Activated T-helper 2 cell treated with anti-CD3 and anti-CD28 coated beads, Interferon-gamma antibody, Interleukin-2, Interleukin-4, amounts not matched to agents 10 μg/mL and 5 μg/mL and 100 μg/mL, durations not matched to agents 14 hours and 24 hours and 36 hours (primary cell): ENCODE results near the gene PMM1. TPM values are rescaled to one million over a fixed set of nuclear protein-coding genes. Genes with fewer than 3 reads are reported as not detected.
A peak's percentile ranks its signal among the peaks of the same experiment; 100 is the strongest.
"Not testable (repeated sequence)": the region's sequence is repeated elsewhere in the genome, so short reads cannot be mapped to it uniquely, and the experiment has no call there.

ENCODE experiments used
- DNase-seq: peaks from one replicate; pipeline ENCODE4 v3.0.0; 2021; ENCODE audit warnings: low spot score
- H3K27ac Mint-ChIP-seq: one replicate; pipeline ENCODE4 v1.8.0; 2021; ENCODE audit warnings: mixed read lengths
- H3K27me3 Mint-ChIP-seq: one replicate; pipeline ENCODE4 v1.8.0; 2021; ENCODE audit warnings: low read depth, mixed read lengths
- H3K36me3 Mint-ChIP-seq: one replicate; pipeline ENCODE4 v1.8.0; 2021; ENCODE audit warnings: low read depth, mixed read lengths
- H3K4me1 Mint-ChIP-seq: one replicate; pipeline ENCODE4 v1.8.0; 2021; ENCODE audit warnings: low read depth, mixed read lengths
- H3K4me3 Mint-ChIP-seq: one replicate; pipeline ENCODE4 v1.8.0; 2021; ENCODE audit warnings: low read depth, mild to moderate bottlenecking, moderate library complexity, mixed read lengths
- H3K9me3 Mint-ChIP-seq: one replicate; pipeline ENCODE4 v1.8.0; 2021; ENCODE audit warnings: mixed read lengths
- intact Hi-C: fragments of 100-400 bp; cut with micrococcal nuclease; formaldehyde crosslinking; loops from one replicate; pipeline ENCODE4 v1.15.1; 2023
- total RNA-seq: library from RNA; stranded (reverse); gene quantifications from 2 replicates; pipeline ENCODE4 v1.2.3, GENCODE V29; 2022

The PMM1 gene
- total RNA-seq, 1 donor from 2014 or later: 23.4 TPM

DNA sequence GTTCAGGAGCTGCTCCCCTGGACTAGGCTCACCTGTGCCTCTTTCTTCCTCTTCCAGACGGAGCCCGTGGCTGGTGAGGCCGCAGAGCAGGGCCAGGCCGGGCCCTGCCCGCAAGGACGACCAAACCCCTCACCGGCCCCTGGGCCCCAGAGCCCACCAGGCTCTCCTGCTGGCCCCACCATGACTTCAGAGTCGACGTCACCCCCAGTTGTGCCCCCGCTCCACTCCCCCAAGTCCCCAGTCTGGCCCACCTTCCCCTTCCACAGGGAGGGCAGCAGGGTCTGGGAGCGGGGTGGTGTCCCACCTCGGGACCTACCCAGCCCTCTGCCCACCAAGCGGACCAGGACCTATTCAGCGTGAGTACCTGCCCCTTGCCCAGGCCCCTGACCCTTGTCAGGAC is 17.9 kb downstream of the PMM1 start:
- intact Hi-C loops: no loop called here
- Mint-ChIP-seq H3K27me3 (no peaks in the 10 kb centered on the region), H3K9me3 (no peaks in the 10 kb centered on the region), H3K4me1 (no peaks in the 10 kb centered on the region), H3K36me3 (peaks cover 2% of the 10 kb centered on the region), H3K27ac (no peak overlapping the region), H3K4me3 (no peak overlapping the region)
- no peak for DNase-seq

DNA sequence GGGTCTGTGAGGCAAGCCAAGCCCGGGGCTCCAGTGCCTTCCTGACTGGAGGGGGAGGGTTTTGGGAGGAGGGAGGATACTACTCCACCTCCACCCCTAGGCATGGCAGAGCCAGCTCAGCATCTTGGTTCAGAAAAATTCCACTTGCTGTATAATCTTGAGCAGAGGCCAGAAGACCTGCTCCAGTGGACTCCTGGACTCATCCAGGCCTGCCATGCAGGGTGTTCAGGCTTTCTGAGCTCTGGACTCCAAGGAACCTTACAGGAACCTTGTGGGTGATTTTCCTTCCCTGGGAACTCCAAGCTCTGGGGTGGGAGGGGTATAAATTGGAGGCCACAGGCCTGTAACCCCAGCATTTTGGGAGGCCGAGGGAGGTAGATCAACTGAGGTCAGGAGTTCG is 19.4 kb downstream of the PMM1 start:
- H3K9me3 Mint-ChIP-seq: no peaks in the 10 kb centered on the region
- H3K4me1 Mint-ChIP-seq: peaks cover 2% of the 10 kb centered on the region
- no peak for DNase-seq
- no peak overlapping the region for H3K4me3 Mint-ChIP-seq
- peaks cover 2% of the 10 kb centered on the region for H3K27me3 Mint-ChIP-seq
- no peak overlapping the region for H3K27ac Mint-ChIP-seq
- H3K36me3 Mint-ChIP-seq: no peaks in the 10 kb centered on the region
- intact Hi-C loops: no loop called here

DNA sequence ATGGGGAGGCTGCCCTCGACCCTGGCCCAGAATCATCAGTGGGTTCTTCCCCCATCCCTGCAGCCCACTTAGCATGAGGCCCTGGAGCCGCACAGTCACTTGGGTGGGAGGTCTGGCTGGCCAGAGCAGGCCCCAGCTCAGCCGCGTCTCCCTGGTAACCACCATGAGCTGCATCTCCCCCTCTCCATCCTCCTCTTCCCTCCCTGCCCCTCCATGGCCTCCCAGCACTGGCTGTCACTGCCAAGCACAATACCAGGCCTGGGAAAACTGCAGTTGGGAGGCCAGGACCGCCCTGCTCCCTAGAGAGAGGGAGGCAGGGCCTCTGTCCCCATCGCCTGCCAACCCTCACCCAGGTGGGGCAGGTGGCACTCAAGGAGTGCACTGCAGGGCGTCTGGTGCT is 20.8 kb downstream of the PMM1 start:
- no peak for DNase-seq
- Mint-ChIP-seq H3K36me3 (no peaks in the 10 kb centered on the region), H3K27me3 (peaks cover 2% of the 10 kb centered on the region), H3K27ac (no peak overlapping the region), H3K4me3 (no peak overlapping the region), H3K4me1 (peaks cover 2% of the 10 kb centered on the region), H3K9me3 (no peaks in the 10 kb centered on the region)
- intact Hi-C loops: no loop called here

DNA sequence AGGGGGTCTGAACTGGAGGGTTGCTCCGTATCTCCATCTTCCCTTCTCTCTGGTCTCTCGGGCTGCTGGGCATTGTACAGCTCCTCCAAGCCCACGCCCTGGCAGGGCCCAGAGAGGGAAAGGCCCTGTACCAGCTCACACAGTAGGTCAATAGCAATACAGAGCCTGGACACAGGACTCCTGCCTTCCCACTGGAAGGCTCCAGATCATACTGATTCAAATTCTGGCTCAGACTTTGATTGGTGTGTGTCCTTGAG is 22.2 kb downstream of the PMM1 start:
- Mint-ChIP-seq H3K9me3 (no peaks in the 10 kb centered on the region), H3K27me3 (peaks cover 6% of the 10 kb centered on the region), H3K27ac (no peak overlapping the region), H3K4me3 (no peak overlapping the region), H3K4me1 (peaks cover 2% of the 10 kb centered on the region), H3K36me3 (no peaks in the 10 kb centered on the region)
- intact Hi-C loops: no loop called here
- no peak for DNase-seq

DNA sequence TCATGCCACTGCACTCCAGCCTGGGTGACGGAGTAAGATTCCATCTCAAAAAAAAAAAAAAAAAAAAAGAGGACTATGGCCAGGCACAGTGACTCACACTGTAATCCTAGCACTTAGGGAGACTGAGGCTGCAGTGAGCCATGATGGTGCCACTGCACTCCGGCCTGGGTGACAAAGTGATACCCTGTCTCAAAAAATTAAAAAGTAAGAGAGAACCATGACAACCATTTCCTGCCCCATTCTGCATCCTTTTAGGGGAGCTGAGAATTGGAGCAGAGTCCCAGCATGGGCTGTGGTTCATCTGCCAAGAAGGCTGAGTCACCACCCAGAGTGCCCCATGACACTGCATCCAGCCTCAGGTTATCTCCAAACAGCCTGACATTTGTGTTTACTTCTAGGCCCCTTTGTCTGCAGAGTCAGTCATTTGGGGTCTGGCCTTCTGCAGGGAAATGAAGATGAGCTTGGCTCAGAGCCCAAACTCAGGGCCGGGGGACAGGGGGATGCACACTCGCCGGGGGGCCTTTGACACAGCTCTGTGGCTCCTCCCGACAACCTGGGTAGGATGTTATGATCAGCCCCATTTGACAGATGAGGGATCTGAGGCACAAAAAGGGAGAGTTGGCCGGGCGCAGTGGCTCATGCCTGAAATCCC is 24.1 kb downstream of the PMM1 start:
- Mint-ChIP-seq H3K4me1 (peaks cover 2% of the 10 kb centered on the region), H3K9me3 (no peaks in the 10 kb centered on the region), H3K27ac (peak overlapping the region; percentile 15), H3K27me3 (peaks cover 15% of the 10 kb centered on the region), H3K36me3 (no peaks in the 10 kb centered on the region), H3K4me3 (no peak overlapping the region)
- intact Hi-C loops: no loop called here
- no peak for DNase-seq

DNA sequence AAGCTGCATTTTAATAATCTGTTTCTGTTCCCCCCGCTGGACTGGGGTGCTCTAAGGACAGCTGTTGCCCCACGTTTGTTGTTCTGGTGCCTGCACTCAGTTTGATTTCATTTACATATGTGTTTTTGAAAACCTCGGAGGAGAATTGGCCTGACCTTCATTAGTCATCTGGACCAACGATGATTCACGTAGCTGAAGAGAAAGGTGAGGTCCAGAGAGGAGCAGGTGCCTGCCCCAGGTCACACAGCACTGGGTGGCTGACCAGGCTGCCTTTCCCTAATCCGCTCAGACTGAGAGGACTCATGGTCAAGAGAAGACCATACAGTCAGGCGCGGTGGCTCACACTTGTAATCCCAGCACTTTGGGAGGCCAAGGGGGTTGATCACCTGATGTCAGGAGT is 25.1 kb downstream of the PMM1 start:
- no peak overlapping the region for H3K4me3 Mint-ChIP-seq
- no peak for DNase-seq
- H3K4me1 Mint-ChIP-seq: peaks cover 2% of the 10 kb centered on the region
- intact Hi-C loops: no loop called here
- H3K27ac Mint-ChIP-seq: no peak overlapping the region
- H3K27me3 Mint-ChIP-seq: peaks cover 22% of the 10 kb centered on the region
- no peaks in the 10 kb centered on the region for H3K36me3 Mint-ChIP-seq
- no peaks in the 10 kb centered on the region for H3K9me3 Mint-ChIP-seq

DNA sequence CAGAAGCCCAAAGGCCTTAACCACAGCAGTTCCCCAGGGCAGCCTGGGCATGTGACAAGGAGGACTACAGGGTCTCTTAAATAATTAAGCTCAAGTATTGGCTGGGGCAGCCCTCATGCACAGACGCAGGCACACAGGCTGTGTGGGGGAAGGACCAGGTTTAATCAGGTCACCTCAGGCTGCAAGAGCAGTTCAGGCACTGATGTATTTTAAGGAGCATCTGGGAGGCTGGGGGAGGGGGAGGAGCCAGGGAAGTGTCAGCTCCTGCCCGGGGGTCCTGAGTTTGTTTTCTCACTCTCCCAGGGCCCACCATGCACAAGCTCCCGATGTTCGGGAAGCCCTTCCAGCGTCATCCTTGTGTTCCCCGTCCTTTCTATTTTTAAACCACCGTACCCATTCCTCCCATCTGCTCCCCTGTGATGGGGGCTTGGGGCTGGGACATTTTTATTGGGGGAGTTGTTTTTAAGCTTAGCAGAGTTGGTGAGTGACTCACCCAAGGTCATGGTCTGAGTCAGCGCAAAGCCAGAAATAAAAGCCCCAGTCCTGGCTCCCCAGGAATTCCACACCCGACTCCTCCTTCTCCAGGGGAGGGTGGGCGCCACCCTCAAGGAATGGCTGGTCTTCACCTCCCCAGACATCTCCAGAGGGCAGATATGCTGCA is 26.5 kb downstream of the PMM1 start:
- DNase-seq: no peak
- Mint-ChIP-seq H3K27me3 (peaks cover 22% of the 10 kb centered on the region), H3K4me1 (peaks cover 2% of the 10 kb centered on the region), H3K27ac (no peak overlapping the region), H3K36me3 (no peaks in the 10 kb centered on the region), H3K9me3 (no peaks in the 10 kb centered on the region), H3K4me3 (no peak overlapping the region)
- intact Hi-C loops: no loop called here

DNA sequence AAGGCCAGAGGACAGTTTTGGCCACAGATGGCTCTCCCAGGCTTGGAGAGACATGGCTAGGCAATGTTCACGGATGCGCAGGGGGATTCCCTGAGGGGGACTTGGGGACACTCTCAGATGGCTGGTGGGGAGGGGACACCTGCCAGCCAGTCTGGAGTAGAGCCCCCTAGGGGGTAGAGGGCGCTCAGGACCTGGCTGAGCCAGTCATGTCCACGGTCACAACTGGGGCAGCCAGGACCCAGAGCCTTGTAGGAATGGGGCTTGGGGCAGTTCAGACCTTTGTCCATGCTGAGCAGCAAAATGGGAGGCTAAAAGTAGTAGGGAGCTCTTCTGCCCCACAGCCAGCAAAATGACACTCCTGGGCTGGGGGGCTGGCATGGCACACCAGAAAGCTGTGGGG is 27.2 kb downstream of the PMM1 start:
- no peak overlapping the region for H3K4me3 Mint-ChIP-seq
- peaks cover 22% of the 10 kb centered on the region for H3K27me3 Mint-ChIP-seq
- H3K27ac Mint-ChIP-seq: no peak overlapping the region
- intact Hi-C loops: no loop called here
- H3K4me1 Mint-ChIP-seq: peaks cover 2% of the 10 kb centered on the region
- H3K36me3 Mint-ChIP-seq: no peaks in the 10 kb centered on the region
- H3K9me3 Mint-ChIP-seq: no peaks in the 10 kb centered on the region
- no peak for DNase-seq

DNA sequence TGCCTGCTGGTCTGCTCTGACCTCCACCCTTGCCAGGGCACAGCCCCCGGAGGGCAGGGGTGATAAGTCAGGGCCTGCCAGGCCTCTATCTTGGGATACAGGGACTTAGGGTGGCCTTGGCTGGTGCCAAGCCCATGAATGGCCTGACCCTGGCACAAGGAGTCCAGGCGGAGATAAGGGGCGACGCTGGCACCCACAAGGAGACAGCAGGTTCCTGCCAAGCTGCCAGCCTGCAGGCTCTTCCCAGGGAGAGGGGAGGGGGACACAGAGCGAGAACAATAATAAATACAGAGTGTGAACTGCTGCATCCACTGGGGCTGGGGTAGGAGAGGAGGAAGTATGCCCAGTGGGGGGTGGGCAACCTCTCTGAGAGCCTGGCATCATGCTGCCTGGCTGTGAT is 27.9 kb downstream of the PMM1 start:
- peaks cover 22% of the 10 kb centered on the region for H3K27me3 Mint-ChIP-seq
- intact Hi-C loops: no loop called here

DNA sequence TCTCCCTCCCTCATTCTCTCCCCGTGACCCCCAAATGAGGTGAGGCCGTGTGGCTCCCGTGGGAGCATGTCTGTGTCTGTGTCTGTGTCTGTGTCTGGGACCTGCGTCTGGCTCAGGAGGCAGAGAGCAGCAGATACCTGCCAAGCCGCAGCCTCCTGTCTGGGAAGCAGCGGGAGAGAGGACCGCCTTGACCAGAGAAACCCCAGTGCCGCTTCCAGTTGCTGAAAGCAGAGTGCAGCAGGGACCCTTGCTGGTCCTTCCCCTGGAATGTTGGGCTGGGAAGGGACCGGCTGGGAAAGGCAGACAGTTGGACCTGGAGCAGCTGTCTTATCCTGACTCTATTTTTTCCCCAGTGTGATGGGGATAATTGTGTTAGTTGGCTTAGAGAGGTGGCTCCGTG is 28.3 kb downstream of the PMM1 start:
- Mint-ChIP-seq H3K36me3 (no peaks in the 10 kb centered on the region), H3K27me3 (peaks cover 23% of the 10 kb centered on the region), H3K9me3 (no peaks in the 10 kb centered on the region), H3K4me1 (peaks cover 5% of the 10 kb centered on the region), H3K4me3 (no peak overlapping the region), H3K27ac (no peak overlapping the region)
- no peak for DNase-seq
- intact Hi-C loops: no loop called here

More for the DNA sequence above, 27.9 kb downstream of the PMM1 start:
- Mint-ChIP-seq H3K36me3 (no peaks in the 10 kb centered on the region), H3K27ac (no peak overlapping the region), H3K4me1 (peaks cover 5% of the 10 kb centered on the region), H3K4me3 (no peak overlapping the region), H3K9me3 (no peaks in the 10 kb centered on the region)
- no peak for DNase-seq

DNA sequence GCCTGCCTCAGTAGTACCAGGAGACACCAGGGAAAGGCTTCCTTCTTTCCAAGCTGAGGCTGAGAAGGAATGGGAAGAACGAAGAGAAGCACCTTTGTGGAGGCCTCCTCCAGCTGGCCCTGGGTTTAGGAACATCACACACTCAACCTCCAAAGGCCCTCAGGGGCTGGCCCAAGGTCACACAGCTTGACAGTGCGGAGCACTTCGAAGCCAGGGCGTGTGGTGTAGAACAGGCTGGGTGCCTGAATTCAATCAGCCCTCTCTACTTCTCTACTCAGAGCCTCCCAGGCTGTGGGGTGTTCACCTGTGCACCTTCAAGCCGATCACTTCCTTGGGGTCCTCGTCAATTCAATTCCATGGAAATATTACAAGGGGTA is 29.6 kb downstream of the PMM1 start:
- peaks cover 23% of the 10 kb centered on the region for H3K27me3 Mint-ChIP-seq
- peaks cover 2% of the 10 kb centered on the region for H3K4me1 Mint-ChIP-seq
- no peaks in the 10 kb centered on the region for H3K36me3 Mint-ChIP-seq
- H3K9me3 Mint-ChIP-seq: no peaks in the 10 kb centered on the region
- no peak overlapping the region for H3K27ac Mint-ChIP-seq
- intact Hi-C loops: no loop called here
- no peak for DNase-seq
- no peak overlapping the region for H3K4me3 Mint-ChIP-seq

DNA sequence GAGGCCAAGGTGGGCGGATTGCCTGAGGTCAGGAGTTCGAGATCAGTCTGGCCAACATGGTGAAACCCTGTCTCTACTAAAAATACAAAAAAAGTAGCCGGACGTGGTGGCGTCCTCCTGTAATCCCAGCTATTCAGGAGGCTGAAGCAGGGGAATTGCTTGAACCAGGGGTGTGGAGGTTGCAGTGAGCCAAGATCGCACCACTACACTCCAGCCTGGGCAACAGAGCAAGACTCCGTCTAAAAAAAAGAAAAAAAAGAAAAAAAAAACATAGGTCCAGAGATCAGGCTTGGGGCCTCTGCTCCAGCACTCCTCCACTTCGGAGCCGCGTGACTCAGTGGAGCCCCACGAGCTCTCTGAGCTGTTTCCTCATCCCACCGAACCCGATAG is 31.4 kb downstream of the PMM1 start:
- DNase-seq, intact Hi-C loops, H3K36me3 Mint-ChIP-seq, H3K4me1 Mint-ChIP-seq, H3K27ac Mint-ChIP-seq, H3K4me3 Mint-ChIP-seq, H3K9me3 Mint-ChIP-seq: not testable (repeated sequence)
- peaks cover 26% of the 10 kb centered on the region for H3K27me3 Mint-ChIP-seq

DNA sequence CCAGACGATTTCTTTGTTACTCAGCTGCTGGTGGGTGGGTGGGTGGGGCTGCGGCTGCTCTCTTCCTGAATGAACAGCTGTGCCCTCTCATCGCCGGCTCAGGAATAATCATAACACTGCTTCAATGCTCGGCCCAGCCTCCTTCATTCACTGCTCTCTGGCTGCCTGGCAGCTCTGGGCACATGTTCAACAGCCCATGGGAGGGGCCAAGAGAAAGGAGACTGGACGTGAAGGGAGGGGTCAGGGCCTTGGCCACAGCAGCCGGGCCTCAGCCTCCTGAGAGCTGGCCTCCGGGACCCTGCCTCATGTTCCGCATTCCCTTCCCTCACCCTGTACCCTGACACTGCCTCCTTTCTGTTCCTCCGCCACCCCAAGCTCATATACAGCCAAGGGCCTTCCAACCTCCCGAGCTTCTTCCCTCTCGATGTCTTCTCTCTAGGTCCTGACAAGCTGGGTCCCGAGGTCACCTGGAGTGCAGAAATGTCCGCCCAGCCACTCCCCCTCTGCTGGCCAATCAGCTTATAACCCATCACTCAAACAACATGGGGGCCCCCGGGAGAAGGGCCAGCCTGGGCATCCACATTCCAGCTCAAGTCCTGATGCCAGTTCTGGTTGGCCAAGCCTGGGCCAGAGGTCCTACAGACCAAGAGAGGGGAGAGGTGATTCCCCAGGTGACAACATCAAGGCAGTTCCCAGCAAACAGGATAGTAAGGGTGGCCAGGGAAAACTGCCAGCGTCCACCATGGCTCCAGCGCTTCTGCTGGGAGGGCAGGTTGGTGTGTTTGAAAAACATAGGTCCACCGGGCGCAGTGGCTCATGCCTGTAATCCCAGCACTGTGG is 32.0 kb downstream of the PMM1 start:
- H3K27ac Mint-ChIP-seq: no peak overlapping the region
- no peaks in the 10 kb centered on the region for H3K36me3 Mint-ChIP-seq
- intact Hi-C loops: no loop called here
- H3K4me3 Mint-ChIP-seq: no peak overlapping the region
- H3K4me1 Mint-ChIP-seq: peaks cover 2% of the 10 kb centered on the region
- H3K27me3 Mint-ChIP-seq: peaks cover 28% of the 10 kb centered on the region
- DNase-seq: no peak
- H3K9me3 Mint-ChIP-seq: no peaks in the 10 kb centered on the region
